IPS-20b (cell line): ENCODE results near the gene FBXO47.
"Not testable (repeated sequence)": the region's sequence is repeated elsewhere in the genome, so short reads cannot be mapped to it uniquely, and the experiment has no call there.

ENCODE experiments used
- H3K27ac ChIP-seq: one replicate; pipeline ENCODE4 v1.5.1; 2013; ENCODE audit warnings: low read length
- H3K27me3 ChIP-seq: 2 replicates; pipeline ENCODE4 v1.6.1; 2013; ENCODE audit warnings: mild to moderate bottlenecking, low read length, inconsistent platforms; ENCODE audit not compliant: insufficient read depth
- H3K36me3 ChIP-seq: 2 replicates; pipeline ENCODE4 v1.6.1; 2013; ENCODE audit warnings: low read depth, mild to moderate bottlenecking, inconsistent platforms, low read length, moderate library complexity; ENCODE audit not compliant: insufficient read depth
- H3K4me1 ChIP-seq: 2 replicates; pipeline ENCODE4 v1.6.1; 2013; ENCODE audit warnings: mild to moderate bottlenecking, control low read depth, inconsistent platforms, low read length, moderate library complexity; ENCODE audit not compliant: insufficient read depth
- H3K4me3 ChIP-seq: 2 replicates; pipeline ENCODE4 v1.5.1; 2013; ENCODE audit warnings: mild to moderate bottlenecking, low read length, inconsistent platforms
- H3K9ac ChIP-seq: 2 replicates; pipeline ENCODE4 v1.6.1; 2013; ENCODE audit warnings: low read depth, mild to moderate bottlenecking, inconsistent platforms, low read length, moderate library complexity
- H3K9me3 ChIP-seq: 2 replicates; pipeline ENCODE4 v1.6.1; 2013; ENCODE audit warnings: mild to moderate bottlenecking, low read depth, low read length, inconsistent platforms; ENCODE audit not compliant: insufficient read depth

Gene FBXO47

GRCh38 chr17:38918916-38919315 is 48.3 kb downstream of the FBXO47 start:
- Histone ChIP-seq H3K9ac (no peak overlapping the region), H3K4me1 (peaks cover 11% of the 10 kb centered on the region; the same call in 1 of the 2 replicates), H3K27me3 (no peaks in the 10 kb centered on the region), H3K36me3 (peaks cover 45% of the 10 kb centered on the region), H3K9me3 (no peaks in the 10 kb centered on the region), H3K4me3 (no peak overlapping the region), H3K27ac (no peak overlapping the region)

- Histone ChIP-seq H3K4me3 (no peak overlapping the region), H3K27me3 (no peaks in the 10 kb centered on the region), H3K36me3 (peaks cover 46% of the 10 kb centered on the region), H3K9ac (no peak overlapping the region), H3K4me1 (peaks cover 11% of the 10 kb centered on the region; the same call in 1 of the 2 replicates), H3K9me3 (no peaks in the 10 kb centered on the region), H3K27ac (no peak overlapping the region)
These were observed 48.9 kb downstream of the FBXO47 start for GRCh38 chr17:38918129-38918913.

GRCh38 chr17:38917259-38917658 is 49.9 kb downstream of the FBXO47 start:
- Histone ChIP-seq H3K4me3 (no peak overlapping the region), H3K9me3 (no peaks in the 10 kb centered on the region), H3K27me3 (no peaks in the 10 kb centered on the region), H3K27ac (no peak overlapping the region), H3K4me1 (peaks cover 1% of the 10 kb centered on the region; the same call in 1 of the 2 replicates), H3K36me3 (peaks cover 52% of the 10 kb centered on the region), H3K9ac (no peak overlapping the region)

GRCh38 chr17:38916771-38917170 is 50.4 kb downstream of the FBXO47 start:
- Histone ChIP-seq H3K4me1 (no peaks in the 10 kb centered on the region), H3K36me3 (peaks cover 52% of the 10 kb centered on the region), H3K9me3 (no peaks in the 10 kb centered on the region)

GRCh38 chr17:38915639-38915995 is 51.6 kb downstream of the FBXO47 start:
- Histone ChIP-seq H3K27ac (no peak overlapping the region), H3K36me3 (peaks cover 52% of the 10 kb centered on the region), H3K4me3 (no peak overlapping the region), H3K4me1 (no peaks in the 10 kb centered on the region), H3K9ac (no peak overlapping the region), H3K27me3 (no peaks in the 10 kb centered on the region), H3K9me3 (no peaks in the 10 kb centered on the region)

More at GRCh38 chr17:38916771-38917170, 50.4 kb downstream of the FBXO47 start:
- Histone ChIP-seq H3K4me3 (no peak overlapping the region), H3K27ac (no peak overlapping the region), H3K9ac (no peak overlapping the region), H3K27me3 (no peaks in the 10 kb centered on the region)

GRCh38 chr17:38914741-38915638 is 52.2 kb downstream of the FBXO47 start:
- H3K36me3 ChIP-seq: peaks cover 54% of the 10 kb centered on the region
- H3K27me3 ChIP-seq: no peaks in the 10 kb centered on the region
- H3K4me1 ChIP-seq: no peaks in the 10 kb centered on the region
- no peaks in the 10 kb centered on the region for H3K9me3 ChIP-seq
- no peak overlapping the region for H3K4me3 ChIP-seq
- H3K9ac ChIP-seq: no peak overlapping the region
- H3K27ac ChIP-seq: no peak overlapping the region

- no peak overlapping the region; the same call in 1 of the 2 replicates for H3K9ac ChIP-seq
- no peaks in the 10 kb centered on the region for H3K9me3 ChIP-seq
- no peak overlapping the region for H3K4me3 ChIP-seq
- peaks cover 35% of the 10 kb centered on the region for H3K36me3 ChIP-seq
- no peak overlapping the region for H3K27ac ChIP-seq
- H3K27me3 ChIP-seq: no peaks in the 10 kb centered on the region
- peaks cover 3% of the 10 kb centered on the region; the same call in 1 of the 2 replicates for H3K4me1 ChIP-seq
These were observed 54.9 kb downstream of the FBXO47 start for GRCh38 chr17:38912221-38912813.

GRCh38 chr17:38911731-38912081 is 55.5 kb downstream of the FBXO47 start:
- H3K4me3 ChIP-seq, H3K4me1 ChIP-seq, H3K9ac ChIP-seq, H3K9me3 ChIP-seq, H3K27ac ChIP-seq, H3K27me3 ChIP-seq: not testable (repeated sequence)
- H3K36me3 ChIP-seq: peaks cover 35% of the 10 kb centered on the region

GRCh38 chr17:38911081-38911730 is 56.0 kb downstream of the FBXO47 start:
- no peaks in the 10 kb centered on the region for H3K9me3 ChIP-seq
- no peak overlapping the region for H3K9ac ChIP-seq
- no peaks in the 10 kb centered on the region for H3K27me3 ChIP-seq
- H3K36me3 ChIP-seq: peaks cover 35% of the 10 kb centered on the region
- no peak overlapping the region for H3K4me3 ChIP-seq
- peaks cover 8% of the 10 kb centered on the region for H3K4me1 ChIP-seq
- H3K27ac ChIP-seq: no peak overlapping the region

- Histone ChIP-seq H3K27me3 (no peaks in the 10 kb centered on the region), H3K4me1 (peaks cover 8% of the 10 kb centered on the region), H3K36me3 (peaks cover 28% of the 10 kb centered on the region), H3K4me3 (no peak overlapping the region), H3K9me3 (no peaks in the 10 kb centered on the region), H3K9ac (no peak overlapping the region), H3K27ac (no peak overlapping the region)
These were observed 56.9 kb downstream of the FBXO47 start for GRCh38 chr17:38910325-38910724.

GRCh38 chr17:38908676-38909181 is 58.5 kb downstream of the FBXO47 start:
- Histone ChIP-seq H3K9ac (peak overlapping the region; percentile 58; the same call in 1 of the 2 replicates), H3K36me3 (peaks cover 25% of the 10 kb centered on the region), H3K4me3 (no peak overlapping the region), H3K27ac (no peak overlapping the region), H3K4me1 (peaks cover 8% of the 10 kb centered on the region), H3K27me3 (no peaks in the 10 kb centered on the region), H3K9me3 (no peaks in the 10 kb centered on the region)
